Thyroid gland (tissue), 4 donors: ENCODE measurements around the gene LSAMP.

ENCODE experiments used
- POLR2A ChIP-seq, 2 donors: fragments of 450-650 bp; IDR thresholded peaks; one replicate each; pipeline ENCODE4 v1.6.1; 2017; ENCODE audit warnings: antibody characterized with exemption in 2 of 2, mild to moderate bottlenecking in 2 of 2, moderate library complexity in 1 of 2
- TF ChIP-seq, protein P1 (sequence below), 6 experiments: fragments of 200-600 bp in 3 of 6; fragments of 450-650 bp in 3 of 6; sonication (generic) in 3 of 6; IDR thresholded peaks; one replicate each; pipeline ENCODE4 v1.5.1; 2016 to 2019; ENCODE audit warnings: antibody characterized with exemption in 6 of 6, mild to moderate bottlenecking in 2 of 6, inconsistent platforms in 1 of 6, moderate library complexity in 1 of 6

GRCh38 chr3:115947325-115947724 lies 498.0 kb downstream of the LSAMP start:
- no peak for TF ChIP-seq POLR2A (IDR thresholded peaks at IDR 0.05)
- TF ChIP-seq, protein P1, sequence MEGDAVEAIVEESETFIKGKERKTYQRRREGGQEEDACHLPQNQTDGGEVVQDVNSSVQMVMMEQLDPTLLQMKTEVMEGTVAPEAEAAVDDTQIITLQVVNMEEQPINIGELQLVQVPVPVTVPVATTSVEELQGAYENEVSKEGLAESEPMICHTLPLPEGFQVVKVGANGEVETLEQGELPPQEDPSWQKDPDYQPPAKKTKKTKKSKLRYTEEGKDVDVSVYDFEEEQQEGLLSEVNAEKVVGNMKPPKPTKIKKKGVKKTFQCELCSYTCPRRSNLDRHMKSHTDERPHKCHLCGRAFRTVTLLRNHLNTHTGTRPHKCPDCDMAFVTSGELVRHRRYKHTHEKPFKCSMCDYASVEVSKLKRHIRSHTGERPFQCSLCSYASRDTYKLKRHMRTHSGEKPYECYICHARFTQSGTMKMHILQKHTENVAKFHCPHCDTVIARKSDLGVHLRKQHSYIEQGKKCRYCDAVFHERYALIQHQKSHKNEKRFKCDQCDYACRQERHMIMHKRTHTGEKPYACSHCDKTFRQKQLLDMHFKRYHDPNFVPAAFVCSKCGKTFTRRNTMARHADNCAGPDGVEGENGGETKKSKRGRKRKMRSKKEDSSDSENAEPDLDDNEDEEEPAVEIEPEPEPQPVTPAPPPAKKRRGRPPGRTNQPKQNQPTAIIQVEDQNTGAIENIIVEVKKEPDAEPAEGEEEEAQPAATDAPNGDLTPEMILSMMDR (IDR thresholded peaks at IDR 0.05): no peak
